Smooth muscle cell of the umbilical artery (primary cell): ENCODE data around the gene ENTPD7. TPM values are rescaled to one million over a fixed set of nuclear protein-coding genes. Genes with fewer than 3 reads are reported as not detected.

Experiments used
- total RNA-seq: library from RNA; depleted of rRNA; stranded (reverse); fragments of >200 nt; gene quantifications from 2 replicates; pipeline ENCODE4 v1.2.3, GENCODE V29; 2014

The ENTPD7 gene, protein sequence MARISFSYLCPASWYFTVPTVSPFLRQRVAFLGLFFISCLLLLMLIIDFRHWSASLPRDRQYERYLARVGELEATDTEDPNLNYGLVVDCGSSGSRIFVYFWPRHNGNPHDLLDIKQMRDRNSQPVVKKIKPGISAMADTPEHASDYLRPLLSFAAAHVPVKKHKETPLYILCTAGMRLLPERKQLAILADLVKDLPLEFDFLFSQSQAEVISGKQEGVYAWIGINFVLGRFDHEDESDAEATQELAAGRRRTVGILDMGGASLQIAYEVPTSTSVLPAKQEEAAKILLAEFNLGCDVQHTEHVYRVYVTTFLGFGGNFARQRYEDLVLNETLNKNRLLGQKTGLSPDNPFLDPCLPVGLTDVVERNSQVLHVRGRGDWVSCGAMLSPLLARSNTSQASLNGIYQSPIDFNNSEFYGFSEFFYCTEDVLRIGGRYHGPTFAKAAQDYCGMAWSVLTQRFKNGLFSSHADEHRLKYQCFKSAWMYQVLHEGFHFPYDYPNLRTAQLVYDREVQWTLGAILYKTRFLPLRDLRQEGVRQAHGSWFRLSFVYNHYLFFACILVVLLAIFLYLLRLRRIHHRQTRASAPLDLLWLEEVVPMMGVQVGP
- total RNA-seq: 49.6 and 67.7 TPM in 2 replicates

DNA sequence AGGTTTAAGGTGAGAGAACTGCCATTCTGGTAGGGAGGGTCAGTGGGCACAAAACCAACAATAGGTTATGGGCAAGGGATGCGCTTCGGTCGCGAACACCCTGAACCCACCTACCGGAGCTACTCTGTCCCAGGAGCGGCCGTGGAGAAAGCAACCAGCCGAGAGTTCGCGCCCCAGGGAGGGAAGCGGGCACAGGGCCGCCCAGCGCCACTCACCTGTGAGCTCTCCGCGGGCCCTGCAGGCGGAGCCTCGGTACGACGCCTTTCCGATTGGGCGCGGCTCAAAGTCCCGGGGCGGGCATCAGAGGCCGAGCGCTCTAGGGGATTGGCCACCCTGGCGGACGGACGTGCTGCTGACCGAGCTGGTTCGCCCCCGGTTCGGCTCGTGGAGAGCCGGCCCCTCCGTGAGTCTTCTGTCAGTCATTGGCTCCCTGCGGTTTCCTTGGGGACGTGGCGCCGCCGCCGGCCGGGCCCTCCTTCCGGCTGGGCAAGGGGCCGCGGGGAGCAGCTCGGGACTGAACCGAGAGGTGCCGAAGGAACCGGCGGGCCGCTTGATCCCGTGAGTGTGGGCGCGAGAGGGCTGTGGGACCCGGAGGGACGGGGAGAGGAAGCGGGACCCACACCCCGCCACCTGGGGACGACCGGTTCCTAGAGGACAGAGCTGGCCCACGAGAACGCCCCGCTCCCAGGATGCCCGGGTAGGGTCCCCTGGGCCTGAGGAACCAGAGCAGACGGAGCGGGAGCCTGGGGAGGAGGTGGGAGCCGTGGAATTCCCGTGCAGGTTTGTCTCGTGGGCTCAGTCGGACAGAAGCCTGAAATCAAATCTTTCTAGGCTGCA is at the start of gene ENTPD7:
Gene ENTPD7, plus strand, starts transcription at position 479 of the 837 bp plus-strand sequence. CDS start 448 bp downstream, outside the sequence.

GRCh38 chr10:99619851-99620710 is 39.2 kb upstream of the ENTPD7 start, which contains the start of gene SLC25A28:
Gene SLC25A28 (minus strand): TSS chr10:99620439. CDS start chr10:99620335, 104 bp downstream.

DNA sequence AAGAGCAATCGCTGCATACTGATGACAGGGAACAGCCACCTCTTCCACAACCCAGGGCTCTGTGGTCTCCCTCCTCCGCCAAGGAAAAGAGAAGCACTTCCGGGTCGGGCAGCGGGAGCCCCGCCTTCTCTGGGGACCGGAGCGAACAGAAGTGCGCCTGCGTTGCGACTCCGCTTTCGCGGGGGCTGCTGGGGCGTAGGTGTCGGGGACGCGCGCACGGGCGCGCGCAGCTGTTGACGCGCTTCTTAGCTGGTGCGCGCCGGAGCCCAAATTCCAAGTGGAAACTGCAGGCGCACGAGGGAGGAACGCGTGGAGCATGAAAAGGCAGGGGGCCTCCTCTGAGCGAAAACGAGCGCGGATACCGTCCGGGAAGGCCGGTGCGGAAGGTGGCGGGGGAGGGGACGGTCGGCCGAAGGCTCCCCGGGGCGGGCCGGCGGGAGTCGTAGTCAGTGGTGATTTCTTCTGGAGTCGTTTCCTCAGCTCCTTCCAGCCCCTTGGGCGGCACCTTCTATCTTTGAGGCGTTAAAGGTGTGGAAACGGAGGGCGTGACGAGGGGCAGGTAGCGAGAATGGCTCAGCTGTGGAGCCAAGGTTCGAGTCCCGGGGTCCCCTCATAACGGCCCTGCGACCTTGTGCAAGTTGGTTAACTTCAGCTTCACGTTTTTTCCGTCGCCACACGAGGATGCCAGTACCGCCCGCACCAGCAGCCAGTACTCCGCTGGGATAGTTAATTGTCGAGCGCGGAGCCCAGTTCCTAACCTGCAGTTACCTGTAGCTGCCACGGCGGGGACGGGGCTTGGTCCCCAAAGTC is 72.9 kb downstream of the ENTPD7 start, which contains the start of the genes COX15 and CUTC:
Gene COX15, minus strand, starts transcription at position 95 of the 810 bp plus-strand sequence. Its CDS starts 78 bp downstream, at position 17.
Gene CUTC, plus strand, starts transcription at position 202 of the 810 bp plus-strand sequence. Its CDS starts 115 bp downstream, at position 317.

Other genes with a start within 250 kb of the ENTPD7 start
- 18.7 and 22.8 TPM in 2 replicates for gene GOT1, start 228.9 kb upstream of the ENTPD7 start, total RNA-seq
- gene NKX2-3, start 126.6 kb upstream of the ENTPD7 start, total RNA-seq: 0.14 and 0.89 TPM in 2 replicates
- gene SLC25A28, start 39.1 kb upstream of the ENTPD7 start, total RNA-seq: 9.2 and 14.6 TPM in 2 replicates
- gene COX15, start 72.6 kb downstream of the ENTPD7 start, total RNA-seq: 32.4 and 33.3 TPM in 2 replicates
- 21.1 and 23.5 TPM in 2 replicates for gene CUTC, start 72.7 kb downstream of the ENTPD7 start, total RNA-seq
- gene ABCC2, start 123.1 kb downstream of the ENTPD7 start, total RNA-seq: 0.65 and 0.89 TPM in 2 replicates